SH-SY5Y (cell line): ENCODE data around the gene PANX2.
A peak's percentile ranks its signal among the peaks of the same experiment; 100 is the strongest.

ENCODE experiments used
- GATA2 ChIP-seq: IDR thresholded peaks from 2 replicates; pipeline ENCODE4 v1.6.1; 2011; ENCODE audit warnings: mild to moderate bottlenecking, low read depth, low read length
- GATA3 ChIP-seq: IDR thresholded peaks from 2 replicates; pipeline ENCODE4 v1.6.1; 2011; ENCODE audit warnings: low read depth, mild to moderate bottlenecking, low read length, moderate library complexity

PANX2 gene

DNA sequence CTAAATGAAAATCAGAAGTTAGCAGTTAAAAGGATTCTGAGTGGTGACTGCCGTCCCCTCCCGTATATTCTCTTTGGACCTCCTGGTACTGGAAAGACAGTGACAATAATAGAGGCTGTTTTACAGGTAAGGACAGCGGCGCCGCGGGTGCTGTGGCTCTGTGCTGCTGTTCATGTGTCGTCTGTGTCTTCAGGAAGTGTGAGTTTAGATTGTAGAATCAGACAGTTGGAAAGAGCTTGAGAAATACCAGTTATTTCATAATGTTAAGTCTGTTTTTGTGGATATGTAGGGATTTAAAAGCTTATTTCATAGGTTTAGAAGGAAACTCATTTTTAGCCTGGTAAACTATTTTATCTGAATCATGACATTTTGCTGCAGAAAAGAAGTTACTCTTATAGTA is 27.4 kb upstream of the PANX2 start:
- no peak for TF ChIP-seq GATA2
- no peak for TF ChIP-seq GATA3

DNA sequence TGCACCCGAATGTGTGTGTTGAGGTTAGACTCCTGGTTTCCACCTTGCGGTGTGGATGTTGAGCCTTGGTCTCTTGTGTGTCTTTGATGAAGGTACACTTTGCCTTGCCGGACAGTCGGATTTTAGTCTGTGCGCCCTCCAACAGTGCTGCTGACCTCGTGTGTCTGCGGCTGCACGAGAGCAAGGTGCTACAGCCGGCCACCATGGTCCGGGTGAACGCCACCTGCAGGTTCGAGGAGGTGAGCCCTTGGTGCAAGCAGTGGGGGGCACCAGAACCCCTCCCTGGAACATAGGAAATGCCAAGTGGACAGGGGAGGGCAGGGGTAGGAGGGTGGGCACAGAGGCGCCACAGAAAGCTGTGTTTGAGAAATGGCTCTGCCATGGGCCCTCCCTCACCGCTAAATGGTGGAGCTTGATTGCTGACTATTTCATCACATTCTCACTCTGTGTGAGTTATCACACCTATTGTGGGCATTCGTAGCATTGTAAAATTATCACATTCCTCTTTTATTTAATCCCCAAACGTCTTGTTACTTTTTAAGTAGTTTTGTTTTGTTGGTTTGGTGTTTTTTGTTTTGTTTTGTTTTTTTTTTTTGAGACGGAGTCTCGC is 26.4 kb upstream of the PANX2 start:
- TF ChIP-seq GATA3 (no peak), GATA2 (no peak)

DNA sequence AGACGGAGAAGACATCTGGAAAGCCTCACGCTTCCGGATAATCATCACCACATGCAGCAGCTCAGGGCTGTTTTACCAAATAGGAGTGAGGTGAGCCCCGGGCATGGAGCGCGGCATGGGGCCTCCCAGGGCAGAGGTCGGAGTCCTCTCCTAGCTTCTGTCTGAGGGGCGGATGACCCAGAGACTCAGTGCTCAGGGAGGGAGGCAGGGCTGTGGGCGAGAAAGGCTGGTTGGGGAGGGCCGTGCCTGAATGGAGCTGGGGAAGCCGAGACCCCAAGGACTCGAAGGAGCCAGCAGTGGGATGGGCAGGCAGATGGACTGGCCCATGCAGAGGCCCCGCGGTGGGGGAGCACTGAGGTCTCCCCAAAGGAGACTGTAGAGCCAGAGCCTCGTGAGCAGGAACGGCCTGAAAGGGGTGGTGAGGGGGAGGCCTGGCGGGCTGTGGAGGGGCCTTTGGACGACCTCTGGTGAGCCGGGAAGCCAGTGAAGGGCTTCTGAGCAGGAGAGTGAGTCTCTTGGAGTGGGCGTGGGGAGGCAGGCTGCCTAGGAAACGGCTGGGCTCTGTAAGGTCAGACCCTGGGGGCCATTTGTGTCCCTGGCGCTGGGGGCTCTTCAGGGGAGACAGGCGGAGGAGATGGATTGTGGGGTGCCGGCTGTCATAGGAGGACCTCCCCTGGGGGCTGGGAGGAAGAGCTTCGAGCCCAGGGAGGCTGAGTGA is 24.7 kb upstream of the PANX2 start:
- no peak for TF ChIP-seq GATA3
- TF ChIP-seq GATA2 = peak; percentile 45; the same call in 1 of the 2 replicates

DNA sequence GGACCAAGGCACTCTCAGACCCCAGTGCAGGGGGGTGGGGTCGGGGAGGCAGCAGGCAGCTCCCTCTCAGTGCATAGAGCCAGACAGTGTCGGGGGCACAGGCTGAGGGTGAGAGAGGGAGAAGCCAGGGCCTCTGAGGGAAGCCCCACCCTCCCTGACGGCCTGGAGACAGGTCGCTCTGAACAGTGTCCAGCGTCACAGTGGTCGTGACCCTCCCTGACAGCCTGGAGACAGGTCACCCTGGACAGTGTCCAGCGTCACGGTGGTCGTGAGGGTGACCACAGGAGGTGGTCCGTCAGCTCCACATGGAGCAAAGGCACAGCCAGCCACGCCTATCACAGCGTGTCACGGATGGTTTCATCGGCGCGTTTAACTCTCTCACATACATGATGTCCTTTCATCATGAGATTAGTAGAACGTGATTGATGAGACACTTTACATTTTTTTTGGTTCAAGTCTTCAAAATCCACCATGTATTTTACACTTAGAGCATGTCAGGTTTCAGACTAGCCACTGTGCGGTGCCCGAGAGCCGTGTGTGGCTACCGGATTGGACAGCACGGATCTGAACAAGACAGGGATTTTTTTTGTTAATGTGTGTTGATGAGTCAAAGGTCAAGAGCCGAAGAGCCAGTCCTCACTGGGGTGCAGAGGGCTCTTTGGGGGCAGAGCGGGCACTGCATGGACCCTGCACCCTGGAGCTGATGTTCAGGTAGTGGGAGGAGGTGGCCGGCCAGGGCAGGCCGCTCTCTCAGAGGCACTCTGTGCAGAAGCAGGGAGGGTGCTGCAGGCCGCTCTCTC is 23.9 kb upstream of the PANX2 start:
- no peak for TF ChIP-seq GATA3
- TF ChIP-seq GATA2 = no peak

DNA sequence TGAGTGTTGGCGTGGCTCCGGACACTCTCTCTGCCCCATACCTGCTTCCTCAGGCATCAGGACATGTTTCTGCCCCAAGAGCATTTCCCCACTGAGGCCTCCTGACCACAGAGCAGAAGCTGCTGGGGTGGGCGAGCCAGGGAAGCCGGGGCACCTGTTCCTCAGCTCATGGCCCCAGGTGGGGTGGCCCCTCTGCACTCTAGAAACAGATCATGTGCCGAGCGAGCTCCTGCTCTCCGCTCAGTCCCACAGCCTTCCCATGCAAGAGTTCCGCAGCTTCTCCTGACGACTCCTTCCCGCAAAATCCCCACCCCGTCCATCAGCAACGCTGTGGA is 22.4 kb upstream of the PANX2 start:
- TF ChIP-seq GATA2 (no peak), GATA3 (no peak)

DNA sequence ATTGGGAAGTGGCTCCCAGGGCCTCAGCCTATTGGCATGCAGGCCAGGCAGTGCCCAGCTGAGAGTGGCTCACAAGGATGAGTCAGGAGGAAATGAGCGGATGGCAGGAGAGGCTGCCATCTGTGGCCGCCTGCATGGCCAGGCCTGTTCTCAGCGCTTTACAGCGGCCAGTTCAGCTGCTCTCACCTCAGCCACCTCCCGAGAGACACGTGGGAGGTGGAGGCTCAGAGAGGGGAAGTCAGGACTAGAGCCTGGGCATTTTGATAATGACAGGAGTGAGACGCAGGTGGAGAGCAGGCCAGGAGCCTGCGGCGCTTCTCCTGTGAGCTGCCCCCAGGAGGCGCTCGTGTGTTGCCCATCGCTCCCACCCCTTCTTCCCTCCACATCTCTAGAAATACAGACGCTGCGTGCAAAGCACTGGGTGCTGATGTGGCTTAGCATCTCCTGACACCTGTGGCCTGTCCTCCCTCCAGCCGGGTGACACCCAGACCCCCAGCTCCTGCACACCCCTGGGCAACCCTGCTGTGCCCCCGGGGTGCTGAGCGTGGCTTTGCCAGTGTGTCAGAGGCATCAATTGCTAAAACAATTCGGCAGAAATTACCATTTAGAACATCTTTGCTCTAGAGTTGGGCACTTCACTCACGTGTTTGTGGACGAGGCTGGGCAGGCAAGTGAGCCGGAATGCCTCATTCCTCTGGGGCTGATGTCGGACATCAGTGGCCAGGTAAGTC is 21.4 kb upstream of the PANX2 start:
- TF ChIP-seq GATA2 (no peak), GATA3 (no peak)

DNA sequence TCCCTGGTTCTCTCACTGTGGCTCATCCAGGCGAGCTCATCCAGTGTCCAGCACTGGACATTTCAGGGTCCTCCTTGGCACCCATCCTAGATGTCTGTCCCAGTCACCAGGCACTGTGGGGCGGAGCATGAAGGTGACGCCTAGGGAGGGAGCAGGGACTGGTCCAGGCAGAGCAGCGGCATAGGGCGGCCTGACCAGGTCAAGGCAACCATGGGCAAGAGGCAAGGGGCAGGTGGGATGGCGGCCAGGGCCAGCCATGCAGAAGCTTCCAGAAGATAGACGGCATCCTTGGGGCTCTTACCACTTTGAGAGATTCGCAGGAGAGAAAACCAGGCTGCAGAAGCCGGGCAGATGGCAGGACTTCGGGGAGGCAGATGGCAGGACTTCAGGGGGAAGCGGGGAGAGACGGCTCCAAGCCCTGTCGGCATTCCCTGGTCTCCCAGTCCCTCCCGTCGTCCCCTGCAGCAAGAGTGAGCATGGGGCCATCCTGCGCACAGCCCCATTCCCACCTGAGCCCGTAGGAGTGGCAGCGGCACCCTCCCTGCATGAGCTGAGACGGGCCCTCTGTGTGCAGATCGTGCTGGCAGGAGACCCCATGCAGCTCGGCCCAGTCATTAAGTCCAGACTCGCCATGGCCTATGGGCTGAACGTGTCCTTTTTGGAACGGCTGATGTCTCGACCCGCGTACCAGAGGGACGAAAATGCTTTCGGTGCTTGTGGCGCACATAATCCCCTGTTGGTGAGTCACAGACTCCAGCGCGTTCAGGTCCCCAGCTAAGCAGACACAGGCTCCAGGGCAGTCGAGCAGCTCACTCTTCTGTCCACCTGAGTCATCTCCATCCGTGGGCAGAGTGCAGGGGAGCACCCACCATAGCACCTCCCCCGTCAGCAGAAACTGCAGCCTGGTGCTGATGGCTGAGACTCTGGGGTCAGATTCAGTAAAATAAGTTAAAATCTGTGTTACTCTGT is 20.1 kb upstream of the PANX2 start:
- TF ChIP-seq GATA2 (no peak), GATA3 (no peak)

DNA sequence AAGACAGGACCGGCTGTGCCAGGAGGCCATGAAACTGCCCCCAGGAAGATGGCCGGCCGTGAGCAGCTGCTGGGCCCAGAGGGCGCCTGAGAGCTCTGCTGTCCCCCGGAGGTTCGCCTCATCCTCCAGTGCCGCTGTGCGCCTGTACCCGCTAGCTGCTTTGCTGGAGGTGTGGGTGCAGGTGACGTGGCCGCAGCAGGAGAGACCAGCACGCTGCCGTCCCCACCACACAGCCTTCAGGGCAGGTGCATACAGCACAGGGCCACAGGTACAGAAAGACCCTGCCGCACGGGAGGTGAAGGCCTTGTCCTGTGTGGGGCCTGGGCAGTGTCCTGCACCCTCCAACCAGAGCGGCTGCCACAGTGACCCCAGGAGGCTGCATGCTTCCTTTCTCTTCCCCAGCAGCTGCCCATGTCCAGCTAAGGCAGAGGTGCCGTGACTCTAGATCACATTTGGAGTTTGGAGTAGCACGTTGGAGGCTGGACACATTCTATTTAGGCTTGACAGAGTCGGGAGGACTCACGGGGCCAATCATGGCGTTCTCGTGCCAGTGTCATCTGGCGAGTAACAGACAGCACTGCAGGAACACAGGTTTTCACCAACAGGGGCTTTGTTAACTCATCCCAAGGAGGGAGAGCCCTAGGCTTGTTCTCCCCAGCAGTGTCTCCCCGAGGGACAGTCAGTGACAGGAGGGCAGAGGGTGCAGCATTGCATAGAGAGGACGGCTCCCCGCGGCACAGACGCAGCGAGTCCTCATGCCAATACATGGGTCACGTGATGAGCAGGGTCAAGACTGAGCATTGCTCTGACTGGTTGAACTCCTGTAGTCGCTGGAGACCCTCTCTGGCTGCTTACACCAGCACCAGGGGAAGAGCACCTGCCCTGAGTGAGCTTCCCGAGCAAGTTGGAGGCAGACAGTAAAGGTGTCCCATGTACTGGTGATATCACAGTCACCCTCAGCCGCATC is 18.7 kb upstream of the PANX2 start:
- TF ChIP-seq GATA2 = no peak
- no peak for TF ChIP-seq GATA3

DNA sequence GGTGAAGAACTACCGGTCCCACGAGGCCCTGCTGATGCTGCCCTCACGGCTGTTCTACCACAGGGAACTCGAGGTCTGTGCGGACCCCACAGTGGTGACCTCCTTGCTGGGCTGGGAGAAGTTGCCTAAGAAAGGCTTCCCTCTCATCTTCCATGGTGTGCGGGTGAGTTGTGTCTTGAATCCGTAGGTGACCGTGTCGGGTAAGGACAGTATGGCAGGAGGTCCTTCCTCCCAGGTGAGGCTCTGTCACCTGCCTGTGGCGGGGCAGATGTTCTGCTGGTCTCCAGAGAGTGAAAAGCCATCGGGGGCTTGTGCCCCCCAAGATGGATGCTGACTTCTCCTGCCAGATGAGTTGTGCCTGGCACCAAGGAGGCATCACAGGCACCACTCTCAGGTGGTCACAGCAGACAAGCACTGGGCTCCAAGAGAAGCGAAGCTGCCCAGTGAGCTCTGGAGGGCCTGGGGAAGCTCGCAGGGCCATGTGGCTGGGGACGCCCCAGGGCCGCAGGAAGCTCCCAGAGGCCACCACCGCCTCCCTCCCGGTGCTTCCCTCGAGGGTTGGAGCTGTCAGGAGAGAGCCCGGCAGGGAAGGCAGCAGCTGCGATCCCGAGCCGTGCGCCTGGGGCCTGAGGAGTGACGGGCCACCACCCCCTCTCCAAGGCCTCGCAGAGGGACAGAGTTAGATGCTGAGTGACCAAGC is 17.3 kb upstream of the PANX2 start:
- TF ChIP-seq GATA3 = no peak
- no peak for TF ChIP-seq GATA2

DNA sequence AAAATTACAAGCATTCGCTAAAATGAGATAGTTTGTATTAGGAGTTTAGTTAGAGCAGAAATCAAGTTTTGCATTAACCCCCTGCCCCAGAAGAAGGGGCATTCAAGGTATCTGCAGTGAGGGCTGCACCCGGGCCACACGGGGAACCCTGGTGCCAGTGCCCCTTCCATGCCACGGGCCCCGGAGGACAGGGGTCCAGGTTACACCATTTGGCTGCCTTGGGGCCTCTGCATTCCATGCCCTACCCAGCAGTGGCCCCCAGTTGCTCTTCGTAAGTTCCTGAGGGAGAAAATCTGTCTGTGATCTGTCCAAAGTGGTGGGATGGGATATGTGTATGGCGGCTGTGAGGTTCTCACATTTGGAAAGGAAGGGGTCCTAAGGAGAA is 16.8 kb upstream of the PANX2 start:
- no peak for TF ChIP-seq GATA2
- TF ChIP-seq GATA3 = no peak

DNA sequence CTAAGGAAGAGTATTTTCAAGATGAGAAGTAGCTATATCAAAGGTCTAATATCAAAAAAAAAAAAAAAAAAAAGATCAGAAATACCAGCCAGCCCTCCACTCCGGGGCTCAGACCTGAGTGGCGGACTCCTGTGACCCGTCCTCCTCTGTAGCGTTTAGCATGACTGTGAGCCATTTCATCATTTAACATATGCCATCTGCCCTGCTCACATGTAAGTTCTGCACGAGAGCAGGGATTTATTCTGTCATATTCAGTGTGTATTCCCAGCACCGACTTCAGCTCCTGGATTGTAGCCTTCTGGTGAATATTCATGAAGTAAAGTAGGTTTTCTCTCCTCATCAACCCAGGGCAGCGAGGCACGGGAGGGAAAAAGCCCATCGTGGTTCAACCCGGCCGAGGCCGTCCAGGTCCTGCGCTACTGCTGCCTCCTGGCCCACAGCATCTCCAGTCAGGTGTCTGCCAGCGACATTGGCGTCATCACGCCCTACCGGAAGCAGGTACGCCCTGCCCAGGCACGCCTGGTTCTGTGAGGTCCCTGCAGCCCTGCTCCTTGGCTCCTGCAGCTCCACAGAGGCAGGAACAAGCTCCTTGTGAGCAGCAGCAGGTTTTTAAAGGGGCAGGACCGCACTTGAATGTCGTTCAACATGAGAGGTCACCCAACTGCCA is 12.7 kb upstream of the PANX2 start:
- no peak for TF ChIP-seq GATA3
- TF ChIP-seq GATA2 = no peak
